Naive thymus-derived CD8-positive, alpha-beta T cell (primary cell): ENCODE results near the gene UTF1. TPM values are rescaled to one million over a fixed set of nuclear protein-coding genes. Genes with fewer than 3 reads are reported as not detected.

Experiments used
- ATAC-seq, 2 donors: fragments of 150-1000 bp; cut with Tn5 transposase in 1 of 2; sonication (Bioruptor Pico), chemical (Tn5 transposase) in 1 of 2; 1 replicate in 1 of 2; 2 replicates in 1 of 2; pipeline ENCODE4 v1.10.0; 2021; ENCODE audit warnings: mild to moderate bottlenecking in 2 of 2, moderate library complexity in 2 of 2
- POLR2A ChIA-PET: fragments of 350-600 bp; sonication (Branson Sonifier 250); formaldehyde crosslinking; loops from one replicate; lab custom pipeline; 2021; ENCODE audit warnings: antibody characterized with exemption; lab: Charles Lee
- DNase-seq, 10 donors: peaks; one replicate each; pipeline versions ENCODE4 v3.0.0 to v3.0.0-alpha.2; 2020 to 2022
- H3K27ac Mint-ChIP-seq, 10 donors: one replicate each; pipeline ENCODE4 v1.8.0; 2020 to 2022; ENCODE audit warnings: mild to moderate bottlenecking in 10 of 10, mixed read lengths in 10 of 10, moderate library complexity in 4 of 10, inconsistent platforms in 1 of 10
- H3K27me3 Mint-ChIP-seq, 5 donors: one replicate each; pipeline ENCODE4 v1.8.0; 2021 to 2022; ENCODE audit warnings: mixed read lengths in 5 of 5
- H3K36me3 Mint-ChIP-seq, 3 donors: one replicate each; pipeline ENCODE4 v1.8.0; 2020 to 2022; ENCODE audit warnings: mixed read lengths in 3 of 3, mild to moderate bottlenecking in 2 of 3, inconsistent platforms in 1 of 3
- H3K4me1 Mint-ChIP-seq, 4 donors: one replicate each; pipeline ENCODE4 v1.8.0; 2021 to 2022; ENCODE audit warnings: mixed read lengths in 4 of 4
- H3K4me3 Mint-ChIP-seq, 10 donors: one replicate each; pipeline ENCODE4 v1.8.0; 2020 to 2022; ENCODE audit warnings: mild to moderate bottlenecking in 10 of 10, mixed read lengths in 10 of 10, moderate library complexity in 6 of 10, inconsistent platforms in 1 of 10
- H3K9me3 Mint-ChIP-seq, 9 donors: one replicate each; pipeline ENCODE4 v1.8.0; 2020 to 2022; ENCODE audit warnings: mixed read lengths in 9 of 9, mild to moderate bottlenecking in 3 of 9, inconsistent platforms in 1 of 9, moderate library complexity in 1 of 9
- polyA plus RNA-seq, 3 donors: library from polyadenylated mRNA; unstranded; fragments of 300-500 nt; fragmentation: Illumina TruSeq; gene quantifications; one replicate each; pipeline ENCODE4 v1.2.3, GENCODE V29; 2021
- total RNA-seq, 8 experiments: library from RNA in 2 of 8; stranded (reverse) in 2 of 8; gene quantifications; one replicate each; pipeline ENCODE4 v1.2.3 and lab custom pipeline; 2021 to 2026

Gene UTF1
- total and polyA plus RNA-seq, 5 experiments from 2014 or later, result not detected

GRCh38 chr10:133275684-133276092, 45.7 kb downstream of the UTF1 start:
- ATAC-seq, result peak; percentile 38 to 51
- Mint-ChIP-seq H3K36me3 (peaks cover 0 to 2% (median 0%) of the 10 kb centered on the region in 3 donors), H3K27ac (peak overlapping the region; percentile 60 to 95 (median 90)), H3K4me3 (peak overlapping the region; percentile 79 to 88 (median 85)), H3K9me3 (no peaks in the 10 kb centered on the region), H3K4me1 (peaks cover 4 to 45% (median 34%) of the 10 kb centered on the region in 4 donors), H3K27me3 (no peaks in the 10 kb centered on the region)
- POLR2A ChIA-PET, result interaction anchor here (0.6 to 5.3 kb wide), 5 partner anchors 12 to 176 kb away, joined by 3 to 39 read pairs (median 6); no protein-coding TSS in a partner anchor
- peak in 5 of 10 donors; percentile 35 to 45 (median 40) for DNase-seq

GRCh38 chr10:133276100-133276434, 46.0 kb downstream of the UTF1 start:
- H3K27ac Mint-ChIP-seq, result peak overlapping the region; percentile 43 to 95 (median 90)
- peaks cover 4 to 45% (median 34%) of the 10 kb centered on the region in 4 donors for H3K4me1 Mint-ChIP-seq
- POLR2A ChIA-PET, result interaction anchor here (0.6 to 5.3 kb wide), 4 partner anchors 12 to 188 kb away, joined by 3 to 39 read pairs (median 6); no protein-coding TSS in a partner anchor
- ATAC-seq (no peak), DNase-seq (peak in 1 of 10 donors; percentile 4)
- H3K4me3 Mint-ChIP-seq, result peak overlapping the region; percentile 79 to 88 (median 85)
- H3K27me3 Mint-ChIP-seq, result no peaks in the 10 kb centered on the region
- H3K9me3 Mint-ChIP-seq, result no peaks in the 10 kb centered on the region
- H3K36me3 Mint-ChIP-seq, result peaks cover 0 to 2% (median 0%) of the 10 kb centered on the region in 3 donors

GRCh38 chr10:133276435-133277201, 46.6 kb downstream of the UTF1 start, which contains the start of gene ADAM8:
Gene ADAM8 (minus strand): TSS chr10:133276868. CDS start chr10:133276817, 51 bp downstream.
- ATAC-seq (peak; percentile 29 to 53), DNase-seq (peak in 9 of 10 donors; percentile 33 to 71 (median 47))
- Mint-ChIP-seq H3K4me3 (peak within 1 kb of the TSS; percentile 79 to 88 (median 85)), H3K4me1 (peaks cover 4 to 45% (median 34%) of the 10 kb centered on the region in 4 donors), H3K9me3 (no peaks in the 10 kb centered on the region), H3K27me3 (no peaks in the 10 kb centered on the region), H3K27ac (peak within 1 kb of the TSS; percentile 43 to 99 (median 90)), H3K36me3 (peaks cover 0 to 2% (median 0%) of the 10 kb centered on the region in 3 donors)
- POLR2A ChIA-PET, result interaction anchor here (0.6 to 5.3 kb wide), 6 partner anchors 13 to 187 kb away, joined by 3 to 39 read pairs (median 5); partner anchors contain the start of genes TUBGCP2 and ZNF511

- H3K9me3 Mint-ChIP-seq, result no peaks in the 10 kb centered on the region
- DNase-seq (no peak), ATAC-seq (no peak)
- no peaks in the 10 kb centered on the region for H3K27me3 Mint-ChIP-seq
- peaks cover 0 to 7% (median 2%) of the 10 kb centered on the region in 3 donors for H3K36me3 Mint-ChIP-seq
- peak overlapping the region; percentile 43 to 99 (median 84) for H3K27ac Mint-ChIP-seq
- POLR2A ChIA-PET, result interaction anchor here (1.0 to 5.3 kb wide), 4 partner anchors 14 to 100 kb away, joined by 3 to 39 read pairs (median 6); partner anchors contain the start of genes TUBGCP2 and ZNF511
- H3K4me3 Mint-ChIP-seq, result peak overlapping the region; percentile 39 to 87 (median 64)
- H3K4me1 Mint-ChIP-seq, result peaks cover 4 to 47% (median 34%) of the 10 kb centered on the region in 4 donors
These were observed 47.4 kb downstream of the UTF1 start for GRCh38 chr10:133277277-133277992.

- POLR2A ChIA-PET, result interaction anchor here (0.8 to 2.2 kb wide), 3 partner anchors 14 to 30 kb away, joined by 3 to 8 read pairs (median 8); partner anchors contain the start of genes TUBGCP2 and ZNF511
- ATAC-seq (no peak), DNase-seq (peak in 1 of 10 donors; percentile 10)
- Mint-ChIP-seq H3K4me1 (peaks cover 4 to 47% (median 34%) of the 10 kb centered on the region in 4 donors), H3K4me3 (peak overlapping the region; percentile 14 to 87 (median 62)), H3K27me3 (no peaks in the 10 kb centered on the region), H3K36me3 (peaks cover 0 to 10% (median 2%) of the 10 kb centered on the region in 3 donors), H3K9me3 (no peaks in the 10 kb centered on the region), H3K27ac (peak overlapping the region; percentile 43 to 99 (median 84))
These were observed 48.1 kb downstream of the UTF1 start for GRCh38 chr10:133277993-133278576.

GRCh38 chr10:133278577-133279265, 48.7 kb downstream of the UTF1 start:
- H3K4me3 Mint-ChIP-seq, result peak overlapping the region in 9 of 10 donors; percentile 6 to 87 (median 62)
- peak overlapping the region; percentile 43 to 99 (median 84) for H3K27ac Mint-ChIP-seq
- H3K36me3 Mint-ChIP-seq, result peaks cover 0 to 17% (median 2%) of the 10 kb centered on the region in 3 donors

GRCh38 chr10:133279326-133280226, 49.6 kb downstream of the UTF1 start:
- Mint-ChIP-seq H3K4me1 (peaks cover 4 to 47% (median 34%) of the 10 kb centered on the region in 4 donors), H3K36me3 (peaks cover 0 to 25% (median 8%) of the 10 kb centered on the region in 3 donors), H3K27me3 (no peaks in the 10 kb centered on the region), H3K27ac (peak overlapping the region in 6 of 10 donors; percentile 25 to 99 (median 64)), H3K4me3 (peak overlapping the region in 1 of 10 donors; percentile 39), H3K9me3 (no peaks in the 10 kb centered on the region)
- no peak for DNase-seq
- ATAC-seq, result no peak
- POLR2A ChIA-PET, result no interaction called here

More at GRCh38 chr10:133278577-133279265, 48.7 kb downstream of the UTF1 start:
- Mint-ChIP-seq H3K27me3 (no peaks in the 10 kb centered on the region), H3K4me1 (peaks cover 4 to 47% (median 34%) of the 10 kb centered on the region in 4 donors), H3K9me3 (no peaks in the 10 kb centered on the region)
- POLR2A ChIA-PET, result interaction anchor here (0.8 to 2.2 kb wide), 2 partner anchors 15 to 29 kb away, joined by 8 read pairs; partner anchors contain the start of genes TUBGCP2 and ZNF511
- ATAC-seq, result no peak
- DNase-seq, result peak in 4 of 10 donors; percentile 15 to 61 (median 40)

GRCh38 chr10:133280391-133281059, 50.5 kb downstream of the UTF1 start:
- Mint-ChIP-seq H3K36me3 (peaks cover 0 to 35% (median 12%) of the 10 kb centered on the region in 3 donors), H3K4me3 (no peak overlapping the region), H3K9me3 (no peaks in the 10 kb centered on the region), H3K4me1 (peaks cover 4 to 39% (median 25%) of the 10 kb centered on the region in 4 donors), H3K27me3 (no peaks in the 10 kb centered on the region), H3K27ac (peak overlapping the region in 2 of 10 donors; percentile 75 to 89)
- ATAC-seq, result no peak
- no peak for DNase-seq
- POLR2A ChIA-PET, result no interaction called here

GRCh38 chr10:133281084-133281483, 51.1 kb downstream of the UTF1 start:
- DNase-seq (no peak), ATAC-seq (no peak)
- POLR2A ChIA-PET, result no interaction called here
- no peaks in the 10 kb centered on the region for H3K9me3 Mint-ChIP-seq
- peaks cover 4 to 33% (median 20%) of the 10 kb centered on the region in 4 donors for H3K4me1 Mint-ChIP-seq
- no peak overlapping the region for H3K4me3 Mint-ChIP-seq
- peaks cover 4 to 40% (median 16%) of the 10 kb centered on the region in 3 donors for H3K36me3 Mint-ChIP-seq
- H3K27me3 Mint-ChIP-seq, result no peaks in the 10 kb centered on the region
- peak overlapping the region in 1 of 10 donors; percentile 89 for H3K27ac Mint-ChIP-seq
